ENCODE results near the gene PCK2. TPM values are rescaled to one million over a fixed set of nuclear protein-coding genes. Genes with fewer than 3 reads are reported as not detected.
A peak's percentile ranks its signal among the peaks of the same experiment; 100 is the strongest.

PCK2 gene
- total and polyA plus RNA-seq, 2 of the 13 experiments (the other 11 are each of a cell fraction or from before 2014, with no cell fraction given) = 129 to 272 TPM

GRCh38 chr14:24114532-24115421 is 20.7 kb downstream of the PCK2 start, which contains the start of the genes DCAF11 and NRL (continued):
- TF ChIP-seq SALL2 (CRISPR knock-in tag; IDR thresholded peaks at IDR 0.05) (peak; percentile 91; the same call in 1 of the 2 replicates), RBAK (CRISPR knock-in tag; IDR thresholded peaks at IDR 0.05) (peak; percentile 79; the same call in 1 of the 2 replicates), ZNF570 (CRISPR knock-in tag; IDR thresholded peaks at IDR 0.05; ENCODE audit: borderline replicate concordance) (no peak), ZNF33A (CRISPR knock-in tag; IDR thresholded peaks at IDR 0.05; ENCODE audit: borderline replicate concordance) (no peak), DMAP1 (CRISPR knock-in tag; IDR thresholded peaks at IDR 0.05) (peak; percentile 100), THRA (CRISPR knock-in tag; IDR thresholded peaks at IDR 0.05; ENCODE audit: borderline replicate concordance) (peak; percentile 83; the same call in 1 of the 2 replicates), ZNF446 (CRISPR knock-in tag; IDR thresholded peaks at IDR 0.05) (no peak), SNAPC4 (CRISPR knock-in tag; IDR thresholded peaks at IDR 0.05) (peak; percentile 82), HOXA9 (CRISPR knock-in tag; IDR thresholded peaks at IDR 0.05; ENCODE audit: borderline replicate concordance) (no peak), ZNF232 (CRISPR knock-in tag; IDR thresholded peaks at IDR 0.05; ENCODE audit: borderline replicate concordance) (peak; percentile 91), PLSCR1 (CRISPR knock-in tag; IDR thresholded peaks at IDR 0.05; ENCODE audit: borderline replicate concordance) (no peak), TERF1 (CRISPR knock-in tag; IDR thresholded peaks at IDR 0.05) (no peak), DR1 (CRISPR knock-in tag; IDR thresholded peaks at IDR 0.05) (peak; percentile 92; the same call in 1 of the 2 replicates), ZNF776 (CRISPR knock-in tag; IDR thresholded peaks at IDR 0.05) (peak; percentile 98), RAD51 (IDR thresholded peaks at IDR 0.05; ENCODE audit: borderline replicate concordance) (peak; percentile 93), SNAI1 (CRISPR knock-in tag; IDR thresholded peaks at IDR 0.05; ENCODE audit: borderline replicate concordance) (peak; percentile 92; the same call in 1 of the 2 replicates), ZNF816 (CRISPR knock-in tag; IDR thresholded peaks at IDR 0.05; ENCODE audit: borderline replicate concordance) (no peak), HDAC1 (CRISPR knock-in tag; IDR thresholded peaks at IDR 0.05) (no peak), SAP130 (CRISPR knock-in tag; IDR thresholded peaks at IDR 0.05; ENCODE audit: low read depth) (peak; percentile 99), HNF4G (IDR thresholded peaks at IDR 0.05; ENCODE audit: borderline replicate concordance, low read depth, low read length) (peak; percentile 49; the same call in 1 of the 2 replicates), HNF4G (CRISPR knock-in tag; IDR thresholded peaks at IDR 0.05; ENCODE audit: borderline replicate concordance, low read depth) (peak; percentile 68)
